Measurements from ENCODE around the gene A4GNT.
"Not testable (repeated sequence)": the region's sequence is repeated elsewhere in the genome, so short reads cannot be mapped to it uniquely, and the experiment has no call there.

The A4GNT gene

GRCh38 chr3:138118612-138119422 lies 13.4 kb downstream of the A4GNT start:
- DNase-seq, result peak; percentile 72

DNA sequence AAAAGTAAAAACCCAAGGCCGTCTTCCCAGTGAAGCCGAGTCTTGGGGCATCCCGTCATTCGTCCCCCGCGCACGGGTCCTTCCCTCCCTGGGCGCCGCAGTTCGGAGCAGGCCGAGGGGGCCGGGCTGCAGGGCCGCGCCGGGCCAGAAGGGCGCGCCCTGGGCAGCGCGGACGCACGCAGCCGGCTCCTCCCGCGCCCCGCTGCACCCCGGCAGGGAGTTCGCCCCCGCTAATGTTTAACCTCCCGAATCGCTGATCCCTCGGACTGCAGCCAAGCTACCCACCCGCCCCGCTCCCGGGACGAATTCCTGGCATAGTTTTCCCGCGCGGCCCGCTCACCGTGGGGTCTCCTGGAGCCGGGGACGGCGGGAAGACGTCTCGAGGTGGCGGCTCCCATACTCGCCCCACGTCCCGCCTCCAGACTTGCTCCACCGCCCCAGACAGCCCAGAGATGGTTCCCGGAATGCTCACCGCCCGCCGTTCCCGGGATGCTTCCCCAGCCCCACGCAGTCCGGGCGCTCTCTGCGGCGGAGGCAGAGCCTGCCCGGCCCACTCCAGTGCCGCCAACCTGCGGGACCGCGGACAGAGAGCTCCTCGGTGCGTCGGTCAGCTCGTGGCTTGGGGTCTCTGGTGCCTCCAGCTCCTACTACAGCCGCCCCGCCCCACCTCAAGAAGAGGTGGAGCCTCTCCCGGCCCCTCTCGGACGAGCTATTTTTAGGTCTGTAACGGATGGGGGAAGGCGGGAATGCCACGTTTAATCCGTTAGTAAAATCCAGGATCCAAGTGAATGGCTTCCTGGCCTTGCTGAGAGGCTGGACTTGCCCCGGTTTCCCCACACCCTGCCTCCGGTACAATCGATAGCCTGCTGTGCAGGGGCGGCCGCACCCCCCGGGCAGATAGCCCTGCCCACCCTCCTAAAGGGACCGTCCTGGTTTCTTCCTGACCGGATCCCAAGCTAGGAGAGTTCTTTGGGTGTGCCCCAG lies 16.9 kb downstream of the A4GNT start, which contains the start of gene DZIP1L:
Gene DZIP1L, minus strand, starts transcription at position 621 of the 984 bp plus-strand sequence. CDS start 11,637 bp downstream, outside the sequence.
- peak; percentile 88 for DNase-seq

DNA sequence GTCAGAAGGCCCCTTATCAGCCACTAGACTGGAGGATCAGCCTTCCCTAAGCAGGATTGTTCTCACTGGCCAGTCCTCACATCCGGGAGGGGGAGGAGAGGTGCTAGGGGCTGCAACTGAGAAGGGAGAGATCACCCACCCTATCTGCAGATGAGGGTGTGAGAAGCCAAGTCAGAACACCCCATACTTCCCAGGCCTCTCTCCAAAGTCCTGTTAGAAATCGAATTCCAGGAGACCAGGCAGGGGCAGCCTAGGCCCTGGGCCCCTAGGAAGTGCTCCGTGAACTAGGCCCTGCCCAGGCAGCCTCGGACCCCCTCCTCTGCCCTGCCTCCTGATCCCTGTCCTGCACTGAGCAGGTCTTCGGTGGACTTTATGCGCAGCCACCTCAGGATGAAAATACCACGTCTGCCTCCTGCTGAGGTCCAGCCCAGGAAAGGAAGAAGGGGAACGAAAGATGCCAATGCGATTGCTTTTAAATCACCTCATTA lies 17.7 kb downstream of the A4GNT start:
- peak; percentile 52 for DNase-seq

DNA sequence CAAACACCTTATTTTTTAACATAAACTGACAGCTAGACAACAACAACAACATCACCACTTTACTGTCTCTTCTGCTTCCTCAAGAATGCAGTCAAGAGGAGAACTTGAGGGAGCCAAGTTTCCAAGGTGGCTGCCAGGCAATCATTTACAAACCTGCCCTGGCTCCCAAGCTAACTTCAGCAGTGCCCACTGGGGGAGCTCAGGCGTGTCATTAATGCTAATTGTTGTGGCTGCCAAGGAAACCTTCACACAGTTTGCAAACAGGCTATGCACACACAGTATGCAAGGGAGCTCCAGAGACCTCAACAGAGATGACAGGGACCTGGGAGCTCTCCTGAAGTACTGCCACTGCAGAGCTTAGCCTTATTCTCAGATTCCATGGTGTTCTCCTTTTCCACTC lies 18.9 kb downstream of the A4GNT start:
- DNase-seq, result no peak

GRCh38 chr3:138112362-138112761 lies 19.8 kb downstream of the A4GNT start:
- no peak for DNase-seq

DNA sequence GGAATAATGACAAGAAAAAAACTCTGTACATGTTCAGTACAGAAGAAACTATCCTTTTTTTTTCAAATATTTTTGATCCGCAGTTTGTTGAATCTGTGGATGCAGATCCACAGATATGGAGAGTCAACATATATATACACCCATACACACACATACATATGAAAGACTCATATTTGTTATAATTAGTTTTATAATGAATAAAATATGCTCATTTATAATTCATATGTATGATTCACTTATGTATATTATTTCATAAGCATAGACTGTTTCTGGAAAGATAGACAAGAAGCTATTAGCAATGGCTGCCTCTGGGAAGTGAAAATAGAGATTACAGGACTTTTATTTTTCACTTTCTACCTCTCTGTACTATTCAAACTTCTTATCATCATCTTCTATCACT lies 26.6 kb downstream of the A4GNT start:
- no peak for DNase-seq

DNA sequence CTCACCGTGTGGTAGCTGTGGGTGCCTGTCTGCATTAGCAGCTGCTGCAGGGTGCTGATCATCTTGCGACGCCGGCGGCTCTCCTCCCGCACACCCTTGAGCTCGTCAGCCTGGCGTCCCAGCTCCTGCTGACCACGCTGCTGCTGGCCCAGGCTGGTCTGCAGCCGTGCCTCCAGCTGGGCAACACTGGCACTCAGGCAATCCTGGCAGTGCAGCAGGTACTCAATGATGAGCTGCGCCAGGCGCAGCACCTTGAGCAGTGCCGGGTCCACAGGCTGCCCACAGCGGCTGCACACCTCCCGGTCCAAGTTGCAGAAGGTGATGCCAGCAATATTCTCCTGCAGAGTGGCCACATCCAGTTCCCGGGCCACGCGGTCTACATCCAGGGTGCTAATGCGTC lies 28.7 kb downstream of the A4GNT start:
- DNase-seq, result no peak

- DNase-seq, result not testable (repeated sequence)
Measured at GRCh38 chr3:138101351-138101940, 30.7 kb downstream of the A4GNT start.

DNA sequence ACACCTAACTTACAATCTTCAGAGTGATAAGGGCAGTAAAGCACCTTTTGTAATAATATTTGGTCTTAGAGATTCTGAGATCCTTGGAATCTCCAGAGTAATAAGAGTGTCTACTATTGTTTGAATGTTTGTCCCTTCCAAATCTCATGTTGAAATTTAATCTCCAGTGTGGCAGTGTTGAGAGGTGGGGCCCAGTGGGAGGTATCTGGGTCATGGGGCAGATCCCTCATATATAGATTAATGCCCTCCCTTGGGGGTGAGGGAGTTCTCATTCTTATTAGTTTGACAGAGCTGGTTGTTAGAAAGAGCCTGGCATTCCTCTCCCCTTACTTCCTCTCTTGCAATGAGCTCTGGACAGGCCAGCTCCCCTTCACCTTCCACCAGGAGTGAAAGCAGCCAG lies 32.8 kb downstream of the A4GNT start:
- no peak for DNase-seq

- no peak for DNase-seq
Measured at GRCh38 chr3:138097192-138098172, 34.7 kb downstream of the A4GNT start.

- no peak for DNase-seq
Measured at GRCh38 chr3:138093721-138094120, 38.5 kb downstream of the A4GNT start.

- DNase-seq, result peak; percentile 65
Measured at GRCh38 chr3:138092023-138092422, 40.2 kb downstream of the A4GNT start.

DNA sequence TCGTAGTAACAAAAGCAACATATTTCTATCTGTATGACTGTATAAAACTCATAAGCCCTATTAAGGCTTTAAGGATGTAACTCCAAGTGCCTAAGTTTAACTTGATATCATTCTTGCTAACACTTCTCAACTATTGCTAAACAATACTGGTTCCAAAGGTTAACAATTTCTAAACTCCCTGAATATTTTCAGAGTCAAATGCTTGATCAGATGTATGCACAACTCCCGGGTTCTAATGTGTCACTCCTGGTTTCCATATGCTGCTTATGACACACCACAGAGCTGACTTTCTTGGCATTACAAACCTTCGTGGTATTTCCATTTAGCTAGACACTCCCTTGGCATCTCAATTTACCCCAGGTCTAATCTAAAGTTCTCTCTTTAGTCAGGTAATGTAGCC lies 43.1 kb downstream of the A4GNT start:
- DNase-seq, result peak; percentile 79

- DNase-seq, result not testable (repeated sequence)
Measured at GRCh38 chr3:138085745-138086144, 46.4 kb downstream of the A4GNT start.

DNA sequence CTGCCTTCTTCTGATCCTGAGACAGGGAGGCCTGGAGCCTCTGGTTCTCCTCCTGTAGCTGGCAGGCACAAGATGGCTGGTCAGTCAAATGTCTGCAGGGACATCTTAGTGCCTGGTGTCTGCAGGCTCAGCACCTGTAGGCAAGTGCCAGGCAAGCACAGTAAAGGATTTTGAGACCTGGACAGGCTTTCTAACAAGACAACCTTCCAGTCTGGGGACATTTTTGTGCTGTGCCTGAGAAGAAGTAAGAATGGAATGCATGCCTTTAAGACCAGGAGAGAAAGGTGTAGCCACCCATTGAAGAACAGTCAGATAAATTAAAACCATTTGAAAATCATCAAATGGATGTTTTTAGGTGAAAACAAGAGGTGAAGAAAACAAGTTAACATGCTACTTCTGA lies 48.0 kb downstream of the A4GNT start:
- DNase-seq, result no peak

GRCh38 chr3:138082992-138083386 lies 49.2 kb downstream of the A4GNT start:
- peak; percentile 22 for DNase-seq

DNA sequence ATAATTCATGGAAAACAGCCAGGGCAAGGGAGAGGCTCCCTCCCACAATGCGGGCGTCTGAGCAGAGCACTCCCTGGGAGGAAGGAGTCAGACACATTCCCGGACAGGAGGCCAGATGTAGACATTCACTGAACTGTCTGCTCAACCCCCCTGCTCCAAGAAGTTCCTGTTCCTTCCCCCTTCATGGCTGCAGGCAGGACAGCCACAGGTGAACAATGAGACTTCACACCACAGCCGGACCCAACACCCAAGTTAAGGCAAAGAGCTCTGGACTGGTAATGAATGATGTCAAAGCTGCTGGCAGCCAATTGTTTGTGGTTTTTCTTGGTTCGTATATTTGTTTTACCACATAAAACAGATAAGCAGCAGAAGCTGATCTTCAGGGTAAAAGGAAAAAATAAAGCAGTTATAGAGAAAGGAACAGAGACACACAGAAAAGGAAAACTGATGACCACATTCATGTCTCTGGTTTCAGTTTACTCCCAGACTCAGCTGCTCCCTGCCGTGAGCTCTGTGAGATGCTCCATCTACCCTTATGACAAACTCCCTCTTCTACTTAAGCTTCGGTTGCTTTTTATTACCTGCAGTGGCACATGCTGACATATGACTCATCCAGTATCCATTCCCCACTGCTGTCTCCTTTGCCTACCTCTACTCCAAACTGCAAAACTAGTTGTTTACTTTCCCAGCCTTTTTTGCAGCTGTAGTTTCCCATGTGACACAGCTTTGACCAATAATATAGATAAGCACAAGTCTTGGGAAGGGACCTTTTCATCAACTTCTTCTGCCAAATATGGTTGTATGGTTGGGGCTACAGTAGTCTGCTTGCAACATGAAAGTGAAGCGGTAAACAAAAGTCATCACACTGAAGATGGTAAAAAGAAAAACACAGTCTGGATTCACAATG lies 49.9 kb downstream of the A4GNT start:
- DNase-seq, result peak; percentile 84

DNA sequence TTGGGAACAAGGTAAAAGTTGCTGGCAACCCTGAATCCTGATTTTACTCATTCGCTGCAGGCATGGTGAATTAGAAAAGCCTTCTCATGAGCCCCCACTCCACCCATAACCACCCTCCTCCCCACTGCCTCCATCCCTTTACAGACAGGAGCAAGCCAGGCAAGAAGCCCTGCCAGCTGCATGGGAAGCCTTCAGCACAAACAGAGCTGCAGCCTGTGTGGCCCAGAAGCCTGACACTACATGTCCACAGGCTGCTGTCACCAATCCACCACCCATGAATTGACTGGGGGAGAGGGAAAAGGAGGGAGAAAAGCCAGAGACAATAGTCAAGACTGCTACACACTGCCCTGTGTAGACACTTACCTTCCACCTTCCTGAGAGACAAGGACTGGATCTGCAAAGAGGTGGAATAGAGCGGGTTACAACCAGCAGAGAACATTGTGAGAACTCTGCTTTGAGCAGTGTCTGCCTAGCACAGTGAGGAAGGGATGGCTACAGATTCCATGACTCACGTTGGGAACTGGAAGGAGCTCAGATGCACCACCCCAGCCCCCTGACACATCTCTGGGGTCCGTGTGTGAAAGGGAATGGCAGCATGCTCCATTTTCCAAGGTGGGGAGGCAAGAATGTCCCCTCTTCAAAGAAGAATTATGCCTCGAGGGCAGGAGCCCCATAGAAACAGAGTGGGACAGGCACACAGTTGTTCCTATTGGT lies 50.7 kb downstream of the A4GNT start:
- DNase-seq, result peak; percentile 80

GRCh38 chr3:138079901-138080300 lies 52.3 kb downstream of the A4GNT start:
- DNase-seq, result peak; percentile 20

DNA sequence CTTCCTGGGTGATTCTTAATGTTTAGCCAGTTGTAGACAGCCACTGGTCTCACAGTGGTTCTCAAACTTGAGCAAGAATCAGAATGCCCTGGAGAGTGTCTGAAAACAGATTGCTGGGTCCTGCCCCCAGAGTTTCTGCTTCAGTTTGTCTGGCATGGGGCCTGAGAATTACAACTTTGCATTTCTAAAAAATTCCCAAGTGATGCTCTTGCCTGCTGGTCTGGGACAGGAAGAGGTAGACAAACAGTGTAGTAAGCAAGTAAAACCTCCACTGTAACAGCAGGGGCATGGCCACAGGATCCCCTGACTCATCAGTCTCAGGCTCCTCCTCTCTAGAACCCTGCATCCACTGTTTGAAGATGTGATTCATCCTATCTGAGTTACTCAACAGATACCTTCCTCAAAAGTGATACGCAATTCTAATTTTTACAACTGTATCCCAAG lies 53.3 kb downstream of the A4GNT start:
- peak; percentile 98 for DNase-seq

All from fibroblast of skin of back (primary cell).